IPS DF 4.7 (cell line): ENCODE measurements around the gene USP4.
A peak's percentile ranks its signal among the peaks of the same experiment; 100 is the strongest.

Experiments
- DNase-seq: peaks from one replicate; pipeline ENCODE4 v3.0.0-alpha.2; 2013; ENCODE audit warnings: low spot score; ENCODE audit errors: extremely low read depth

The USP4 gene

GRCh38 chr3:49296781-49297411, 43.0 kb downstream of the USP4 start:
- no peak for DNase-seq

- DNase-seq = no peak
Observed at GRCh38 chr3:49295489-49296058, 44.3 kb downstream of the USP4 start.

- DNase-seq = no peak
Observed at GRCh38 chr3:49294343-49294742, 45.5 kb downstream of the USP4 start.

GRCh38 chr3:49283997-49284396, 55.9 kb downstream of the USP4 start:
- no peak for DNase-seq

GRCh38 chr3:49279376-49279775, 60.5 kb downstream of the USP4 start:
- DNase-seq = no peak

GRCh38 chr3:49278548-49278947, 61.3 kb downstream of the USP4 start:
- no peak for DNase-seq

GRCh38 chr3:49277383-49277775, 62.5 kb downstream of the USP4 start:
- no peak for DNase-seq

GRCh38 chr3:49276475-49277382, 63.1 kb downstream of the USP4 start, which contains the start of gene C3orf62:
Gene C3orf62, minus strand, starts transcription at chr3:49277232. Its CDS starts 360 bp downstream, at chr3:49276872.
- DNase-seq = peak; percentile 19

- DNase-seq = no peak
Observed at GRCh38 chr3:49273825-49274532, 65.9 kb downstream of the USP4 start.

- no peak for DNase-seq
Observed at GRCh38 chr3:49271047-49271446, 68.8 kb downstream of the USP4 start.

- DNase-seq = no peak
Observed at GRCh38 chr3:49270156-49270500, 69.7 kb downstream of the USP4 start.

GRCh38 chr3:49269443-49270155, 70.3 kb downstream of the USP4 start:
- no peak for DNase-seq

- DNase-seq = no peak
Observed at GRCh38 chr3:49266410-49267095, 73.3 kb downstream of the USP4 start.

GRCh38 chr3:49265661-49266386, 74.0 kb downstream of the USP4 start:
- DNase-seq = no peak

GRCh38 chr3:49263159-49263889, 76.5 kb downstream of the USP4 start:
- no peak for DNase-seq

- no peak for DNase-seq
Observed at GRCh38 chr3:49260806-49261324, 79.0 kb downstream of the USP4 start.

- no peak for DNase-seq
Observed at GRCh38 chr3:49257187-49257586, 82.7 kb downstream of the USP4 start.

- DNase-seq = no peak
Observed at GRCh38 chr3:49255718-49256511, 83.9 kb downstream of the USP4 start.
